Esophagus muscularis mucosa (tissue), 4 donors: ENCODE measurements around the gene PKD2L1. TPM values are rescaled to one million over a fixed set of nuclear protein-coding genes. Genes with fewer than 3 reads are reported as not detected.

Source experiments
- DNase-seq: peaks from one replicate; pipeline ENCODE4 v3.0.0-alpha.2; 2017; ENCODE audit errors: extremely low spot score
- H3K27ac ChIP-seq, 4 donors: fragments of 200-600 bp; sonication (generic); replicated peaks in 1 of 4; 1 replicate in 3 of 4; 2 replicates in 1 of 4; pipeline ENCODE4 v1.5.1; 2016 to 2019; ENCODE audit warnings: mild to moderate bottlenecking in 1 of 4
- H3K27me3 ChIP-seq, 4 donors: fragments of 200-600 bp; sonication (generic); one replicate each; pipeline versions ENCODE4 v1.5.1 to v1.6.0; 2016 to 2019
- H3K36me3 ChIP-seq, 4 donors: fragments of 200-600 bp; sonication (generic); one replicate each; pipeline ENCODE4 v1.5.1; 2016 to 2019
- H3K4me1 ChIP-seq, 4 donors: fragments of 200-600 bp; sonication (generic); one replicate each; pipeline ENCODE4 v1.5.1; 2016 to 2019
- H3K4me3 ChIP-seq, 4 donors: fragments of 200-600 bp; sonication (generic); 1 replicate in 2 of 4; 2 replicates in 2 of 4; pipeline ENCODE4 v1.5.1; 2016 to 2019; ENCODE audit warnings: mild to moderate bottlenecking in 4 of 4, moderate library complexity in 1 of 4
- H3K9me3 ChIP-seq, 4 donors: fragments of 200-600 bp; sonication (generic); 1 replicate in 3 of 4; 2 replicates in 1 of 4; pipeline ENCODE4 v1.5.1; 2016 to 2019
- EP300 ChIP-seq: sonication (generic); formaldehyde crosslinking; IDR thresholded peaks from one replicate; pipeline ENCODE4 v1.6.1; 2017; ENCODE audit warnings: antibody characterized with exemption
- POLR2A ChIP-seq: fragments of 450-650 bp; IDR thresholded peaks from one replicate; pipeline ENCODE4 v1.6.1; 2017; ENCODE audit warnings: antibody characterized with exemption, moderate library complexity, mild to moderate bottlenecking, low read depth
- POLR2AphosphoS5 ChIP-seq, 2 donors: sonication (generic); formaldehyde crosslinking; IDR thresholded peaks; one replicate each; pipeline ENCODE4 v1.6.1; 2017; ENCODE audit warnings: antibody characterized with exemption in 2 of 2
- WGBS: methylation state at CpG from one replicate; pipeline ENCODE4 v1.1.5; 2018; 5-methylcytosine and 5-hydroxymethylcytosine counted together
- intact Hi-C: fragments of 100-400 bp; cut with DNase I; formaldehyde crosslinking; loops from one replicate; pipeline ENCODE4 v1.15.1; 2023
- small RNA-seq, 3 donors: library from RNA; depleted of rRNA; stranded (forward); fragments of <200 nt; gene quantifications; one replicate each; pipeline ENCODE3, GENCODE V24; 2016
- total RNA-seq, 4 donors: library from RNA; depleted of rRNA; stranded (reverse); fragments of >200 nt; gene quantifications; one replicate each; pipeline versions ENCODE4 v1.1.0 to v1.2.1, GENCODE V29; 2016
- TF ChIP-seq, protein P1 (sequence below), 3 experiments: fragments of 200-600 bp in 2 of 3; fragments of 450-650 bp in 1 of 3; sonication (generic) in 2 of 3; IDR thresholded peaks; one replicate each; pipeline ENCODE4 v1.5.1; 2017 to 2019; ENCODE audit warnings: antibody characterized with exemption in 3 of 3, mild to moderate bottlenecking in 2 of 3, moderate library complexity in 1 of 3

The PKD2L1 gene
- total RNA-seq, 4 donors from 2014 or later, result not detected

- Histone ChIP-seq H3K36me3 (peaks cover 48 to 100% (median 91%) of the 10 kb centered on the region in 4 donors), H3K27me3 (no peaks in the 10 kb centered on the region), H3K4me1 (peaks cover 0 to 4% (median 0%) of the 10 kb centered on the region in 4 donors), H3K4me3 (no peak overlapping the region), H3K9me3 (no peaks in the 10 kb centered on the region), H3K27ac (no peak overlapping the region)
- whole genome bisulfite sequencing, result 87% methylated on average over 5 of the region's 5 CpGs
- DNase-seq, result no peak
- TF ChIP-seq POLR2AphosphoS5 (IDR thresholded peaks at IDR 0.05) (no peak), EP300 (no peak), POLR2A (no peak)
- TF ChIP-seq, protein P1, sequence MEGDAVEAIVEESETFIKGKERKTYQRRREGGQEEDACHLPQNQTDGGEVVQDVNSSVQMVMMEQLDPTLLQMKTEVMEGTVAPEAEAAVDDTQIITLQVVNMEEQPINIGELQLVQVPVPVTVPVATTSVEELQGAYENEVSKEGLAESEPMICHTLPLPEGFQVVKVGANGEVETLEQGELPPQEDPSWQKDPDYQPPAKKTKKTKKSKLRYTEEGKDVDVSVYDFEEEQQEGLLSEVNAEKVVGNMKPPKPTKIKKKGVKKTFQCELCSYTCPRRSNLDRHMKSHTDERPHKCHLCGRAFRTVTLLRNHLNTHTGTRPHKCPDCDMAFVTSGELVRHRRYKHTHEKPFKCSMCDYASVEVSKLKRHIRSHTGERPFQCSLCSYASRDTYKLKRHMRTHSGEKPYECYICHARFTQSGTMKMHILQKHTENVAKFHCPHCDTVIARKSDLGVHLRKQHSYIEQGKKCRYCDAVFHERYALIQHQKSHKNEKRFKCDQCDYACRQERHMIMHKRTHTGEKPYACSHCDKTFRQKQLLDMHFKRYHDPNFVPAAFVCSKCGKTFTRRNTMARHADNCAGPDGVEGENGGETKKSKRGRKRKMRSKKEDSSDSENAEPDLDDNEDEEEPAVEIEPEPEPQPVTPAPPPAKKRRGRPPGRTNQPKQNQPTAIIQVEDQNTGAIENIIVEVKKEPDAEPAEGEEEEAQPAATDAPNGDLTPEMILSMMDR (IDR thresholded peaks at IDR 0.05), result no peak
- intact Hi-C loops, result no loop called here
Observed at GRCh38 chr10:100245484-100246220, 84.4 kb downstream of the PKD2L1 start.

DNA sequence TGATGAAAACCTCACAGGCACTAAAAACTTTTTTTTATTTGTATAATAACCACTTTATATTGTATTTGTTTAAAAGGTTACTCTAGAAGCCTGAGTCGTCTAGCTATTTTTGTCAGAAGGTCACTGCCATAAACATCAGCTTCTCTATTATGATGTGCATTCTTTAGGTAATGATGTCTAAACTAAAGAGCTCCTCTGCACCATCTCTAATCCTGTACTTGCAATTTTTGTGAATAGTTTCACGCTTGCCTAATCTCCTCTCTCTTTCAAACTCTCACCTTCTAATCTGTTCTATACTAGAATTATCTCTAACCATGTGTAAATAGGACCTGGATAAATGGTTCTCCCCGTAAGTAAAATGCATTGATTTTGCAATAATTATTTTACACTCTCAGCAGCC is 90.2 kb downstream of the PKD2L1 start:
- Histone ChIP-seq H3K9me3 (no peaks in the 10 kb centered on the region), H3K36me3 (peaks cover 52 to 100% (median 93%) of the 10 kb centered on the region in 4 donors), H3K27me3 (no peaks in the 10 kb centered on the region), H3K27ac (no peak overlapping the region), H3K4me1 (no peaks in the 10 kb centered on the region), H3K4me3 (no peak overlapping the region)
- intact Hi-C loops, result no loop called here
- no peak for DNase-seq
- TF ChIP-seq POLR2AphosphoS5 (IDR thresholded peaks at IDR 0.05) (no peak), POLR2A (no peak), EP300 (no peak)
- TF ChIP-seq, protein P1 (IDR thresholded peaks at IDR 0.05), result no peak
- WGBS, result 87% methylated on average over 3 of the region's 3 CpGs

GRCh38 chr10:100238429-100238828 is 91.6 kb downstream of the PKD2L1 start:
- DNase-seq, result no peak
- Histone ChIP-seq H3K9me3 (no peaks in the 10 kb centered on the region), H3K4me1 (no peaks in the 10 kb centered on the region), H3K27me3 (no peaks in the 10 kb centered on the region), H3K27ac (no peak overlapping the region), H3K36me3 (peaks cover 51 to 100% (median 90%) of the 10 kb centered on the region in 4 donors), H3K4me3 (no peak overlapping the region)
- intact Hi-C loops, result no loop called here
- WGBS, result 98% methylated on average over 7 of the region's 7 CpGs
- no peak for TF ChIP-seq POLR2AphosphoS5 (IDR thresholded peaks at IDR 0.05)
- TF ChIP-seq, protein P1 (IDR thresholded peaks at IDR 0.05), result no peak
- TF ChIP-seq POLR2A, result no peak
- no peak for TF ChIP-seq EP300

Small RNAs within 50 kb of the gene (small RNA-seq; reads per million reads assigned to genes)
- 0 reads per million in 3 donors for gene RNU6-422P

Other genes starting within 250 kb of the PKD2L1 start
- gene CPN1, start 248.4 kb downstream of the PKD2L1 start, total RNA-seq, result not detected
- 10 to 100 TPM in 3 of 4 donors, 1 to 10 TPM in 1; 8.3 to 14.4 (median 13.6) TPM for gene ERLIN1, start 144.2 kb downstream of the PKD2L1 start, total RNA-seq
- gene CHUK, start 100.6 kb downstream of the PKD2L1 start, total RNA-seq, result 10 to 100 TPM; 16.8 to 25.7 (median 23.8) TPM
- 10 to 100 TPM; 11.6 to 16.4 (median 12.4) TPM for gene CWF19L1, start 62.6 kb downstream of the PKD2L1 start, total RNA-seq
- gene BLOC1S2, start 43.5 kb downstream of the PKD2L1 start, total RNA-seq, result 10 to 100 TPM; 11.2 to 23.4 (median 17.5) TPM
- 10 to 100 TPM in 1 of 4 donors, 1 to 10 TPM in 3; 7.1 to 16.8 (median 9.1) TPM for gene SCD, start 17.0 kb upstream of the PKD2L1 start, total RNA-seq
- not detected for gene WNT8B, start 132.8 kb upstream of the PKD2L1 start, total RNA-seq
- gene SEC31B, start 189.6 kb upstream of the PKD2L1 start, total RNA-seq, result 1 to 10 TPM; 2.8 to 5.2 (median 4.1) TPM
- 100 to 1,000 TPM; 231 to 315 (median 279) TPM for gene NDUFB8, start 199.6 kb upstream of the PKD2L1 start, total RNA-seq
- gene HIF1AN, start 205.7 kb upstream of the PKD2L1 start, total RNA-seq, result 10 to 100 TPM in 3 of 4 donors, 1 to 10 TPM in 1; 7.6 to 15.4 (median 13.6) TPM